ENCODE results near the gene CHGA. TPM values are rescaled to one million over a fixed set of nuclear protein-coding genes. Genes with fewer than 3 reads are reported as not detected.

Gene CHGA
- polyA plus RNA-seq, 4 donors = 20.4 to 1,234 (median 106) TPM

GRCh38 chr14:92969430-92969829 is 46.5 kb downstream of the CHGA start:
- Histone ChIP-seq H3K36me3 (ENCODE audit: control insufficient read depth in 3 of 3, insufficient read depth in 2 of 3, low read depth in 1 of 3, low read length in 3 of 3) (peaks cover 0 to 56% (median 0%) of the 10 kb centered on the region in 3 donors), H3K27me3 (ENCODE audit: control insufficient read depth in 3 of 3, insufficient read depth in 3 of 3, low read length in 3 of 3) (no peaks in the 10 kb centered on the region), H3K4me3 (ENCODE audit: low read depth in 1 of 3, low read length in 3 of 3) (no peak overlapping the region), H3K27ac (ENCODE audit: low read depth in 1 of 3, low read length in 2 of 3) (peak overlapping the region in 1 of 3 donors; percentile 84), H3K9me3 (ENCODE audit: control insufficient read depth in 2 of 2, insufficient read depth in 1 of 2, low read depth in 1 of 2, low read length in 1 of 2) (peaks cover 0 to 17% of the 10 kb centered on the region in 2 donors), H3K4me1 (ENCODE audit: control insufficient read depth in 3 of 3, insufficient read depth in 2 of 3, low read depth in 1 of 3, low read length in 2 of 3) (peaks cover 0 to 26% (median 0%) of the 10 kb centered on the region in 3 donors)
- DNase-seq = no peak
- WGBS, 3 donors = 92 to 97% (median 97%) methylated on average over 10 of the region's 10 CpGs
- FAIRE-seq = no peak

- DNase-seq (peak in 1 of 2 donors; percentile 59), FAIRE-seq (no peak)
- H3K27me3 ChIP-seq (ENCODE audit: control insufficient read depth in 3 of 3, insufficient read depth in 3 of 3, low read length in 3 of 3) = no peaks in the 10 kb centered on the region
- H3K4me1 ChIP-seq (ENCODE audit: control insufficient read depth in 3 of 3, insufficient read depth in 2 of 3, low read depth in 1 of 3, low read length in 2 of 3) = peaks cover 0 to 26% (median 0%) of the 10 kb centered on the region in 3 donors
- no peak overlapping the region for H3K4me3 ChIP-seq (ENCODE audit: low read depth in 1 of 3, low read length in 3 of 3)
- peaks cover 0 to 15% of the 10 kb centered on the region in 2 donors for H3K9me3 ChIP-seq (ENCODE audit: control insufficient read depth in 2 of 2, insufficient read depth in 1 of 2, low read depth in 1 of 2, low read length in 1 of 2)
- H3K36me3 ChIP-seq (ENCODE audit: control insufficient read depth in 3 of 3, insufficient read depth in 2 of 3, low read depth in 1 of 3, low read length in 3 of 3) = peaks cover 0 to 59% (median 0%) of the 10 kb centered on the region in 3 donors
- H3K27ac ChIP-seq (ENCODE audit: low read depth in 1 of 3, low read length in 2 of 3) = peak overlapping the region in 1 of 3 donors; percentile 84
- 78 to 79% (median 78%) methylated on average over 12 of the region's 12 CpGs for WGBS, 3 donors
Measured at GRCh38 chr14:92969871-92970270, 46.9 kb downstream of the CHGA start.

GRCh38 chr14:92970271-92970670 is 47.3 kb downstream of the CHGA start:
- H3K4me1 ChIP-seq (ENCODE audit: control insufficient read depth in 3 of 3, insufficient read depth in 2 of 3, low read depth in 1 of 3, low read length in 2 of 3) = peaks cover 0 to 26% (median 0%) of the 10 kb centered on the region in 3 donors
- DNase-seq = peak in 1 of 2 donors; percentile 72
- no peaks in the 10 kb centered on the region for H3K27me3 ChIP-seq (ENCODE audit: control insufficient read depth in 3 of 3, insufficient read depth in 3 of 3, low read length in 3 of 3)
- 82 to 89% (median 85%) methylated on average over 12 of the region's 12 CpGs for WGBS, 3 donors
- peaks cover 0 to 19% of the 10 kb centered on the region in 2 donors for H3K9me3 ChIP-seq (ENCODE audit: control insufficient read depth in 2 of 2, insufficient read depth in 1 of 2, low read depth in 1 of 2, low read length in 1 of 2)
- peak overlapping the region in 1 of 3 donors; percentile 84 for H3K27ac ChIP-seq (ENCODE audit: low read depth in 1 of 3, low read length in 2 of 3)
- FAIRE-seq = no peak
- no peak overlapping the region for H3K4me3 ChIP-seq (ENCODE audit: low read depth in 1 of 3, low read length in 3 of 3)
- peaks cover 0 to 63% (median 0%) of the 10 kb centered on the region in 3 donors for H3K36me3 ChIP-seq (ENCODE audit: control insufficient read depth in 3 of 3, insufficient read depth in 2 of 3, low read depth in 1 of 3, low read length in 3 of 3)

GRCh38 chr14:92971601-92972180 is 48.7 kb downstream of the CHGA start:
- FAIRE-seq (no peak), DNase-seq (no peak)
- no peak overlapping the region for H3K4me3 ChIP-seq (ENCODE audit: low read depth in 1 of 3, low read length in 3 of 3)
- no peak overlapping the region for H3K27ac ChIP-seq (ENCODE audit: low read depth in 1 of 3, low read length in 2 of 3)
- no peaks in the 10 kb centered on the region for H3K27me3 ChIP-seq (ENCODE audit: control insufficient read depth in 3 of 3, insufficient read depth in 3 of 3, low read length in 3 of 3)
- peaks cover 0 to 71% (median 0%) of the 10 kb centered on the region in 3 donors for H3K36me3 ChIP-seq (ENCODE audit: control insufficient read depth in 3 of 3, insufficient read depth in 2 of 3, low read depth in 1 of 3, low read length in 3 of 3)
- peaks cover 0 to 33% of the 10 kb centered on the region in 2 donors for H3K9me3 ChIP-seq (ENCODE audit: control insufficient read depth in 2 of 2, insufficient read depth in 1 of 2, low read depth in 1 of 2, low read length in 1 of 2)
- WGBS, 3 donors = 94 to 98% (median 96%) methylated on average over 12 to 16 of the region's 16 CpGs
- H3K4me1 ChIP-seq (ENCODE audit: control insufficient read depth in 3 of 3, insufficient read depth in 2 of 3, low read depth in 1 of 3, low read length in 2 of 3) = peaks cover 0 to 26% (median 0%) of the 10 kb centered on the region in 3 donors

- FAIRE-seq (no peak), DNase-seq (peak; percentile 60 to 66)
- Histone ChIP-seq H3K27ac (ENCODE audit: low read depth in 1 of 3, low read length in 2 of 3) (peak overlapping the region in 1 of 3 donors; percentile 56), H3K9me3 (ENCODE audit: control insufficient read depth in 2 of 2, insufficient read depth in 1 of 2, low read depth in 1 of 2, low read length in 1 of 2) (peaks cover 0 to 48% of the 10 kb centered on the region in 2 donors), H3K36me3 (ENCODE audit: control insufficient read depth in 3 of 3, insufficient read depth in 2 of 3, low read depth in 1 of 3, low read length in 3 of 3) (peaks cover 0 to 81% (median 4%) of the 10 kb centered on the region in 3 donors), H3K4me3 (ENCODE audit: low read depth in 1 of 3, low read length in 3 of 3) (no peak overlapping the region), H3K27me3 (ENCODE audit: control insufficient read depth in 3 of 3, insufficient read depth in 3 of 3, low read length in 3 of 3) (no peaks in the 10 kb centered on the region), H3K4me1 (ENCODE audit: control insufficient read depth in 3 of 3, insufficient read depth in 2 of 3, low read depth in 1 of 3, low read length in 2 of 3) (peaks cover 0 to 26% (median 0%) of the 10 kb centered on the region in 3 donors)
- WGBS, 3 donors = 66 to 77% (median 74%) methylated on average over 12 of the region's 12 CpGs
Measured at GRCh38 chr14:92973261-92973797, 50.4 kb downstream of the CHGA start.

- H3K27ac ChIP-seq (ENCODE audit: low read depth in 1 of 3, low read length in 2 of 3) = peak overlapping the region in 2 of 3 donors; percentile 5 to 56
- no peak for FAIRE-seq
- WGBS, 3 donors = 77 to 92% (median 92%) methylated on average over 9 of the region's 9 CpGs
Measured at GRCh38 chr14:92973798-92974372, 50.9 kb downstream of the CHGA start.

GRCh38 chr14:92974541-92975345 is 51.8 kb downstream of the CHGA start:
- 90 to 96% (median 96%) methylated on average over 12 to 17 of the region's 17 CpGs for WGBS, 3 donors
- Histone ChIP-seq H3K27me3 (ENCODE audit: control insufficient read depth in 3 of 3, insufficient read depth in 3 of 3, low read length in 3 of 3) (no peaks in the 10 kb centered on the region), H3K27ac (ENCODE audit: low read depth in 1 of 3, low read length in 2 of 3) (no peak overlapping the region), H3K4me3 (ENCODE audit: low read depth in 1 of 3, low read length in 3 of 3) (no peak overlapping the region), H3K9me3 (ENCODE audit: control insufficient read depth in 2 of 2, insufficient read depth in 1 of 2, low read depth in 1 of 2, low read length in 1 of 2) (peaks cover 0 to 61% of the 10 kb centered on the region in 2 donors), H3K36me3 (ENCODE audit: control insufficient read depth in 3 of 3, insufficient read depth in 2 of 3, low read depth in 1 of 3, low read length in 3 of 3) (peaks cover 0 to 80% (median 4%) of the 10 kb centered on the region in 3 donors), H3K4me1 (ENCODE audit: control insufficient read depth in 3 of 3, insufficient read depth in 2 of 3, low read depth in 1 of 3, low read length in 2 of 3) (peaks cover 0 to 20% (median 0%) of the 10 kb centered on the region in 3 donors)
- DNase-seq = no peak
- no peak for FAIRE-seq

More at GRCh38 chr14:92973798-92974372, 50.9 kb downstream of the CHGA start:
- no peak for DNase-seq
- Histone ChIP-seq H3K27me3 (ENCODE audit: control insufficient read depth in 3 of 3, insufficient read depth in 3 of 3, low read length in 3 of 3) (no peaks in the 10 kb centered on the region), H3K9me3 (ENCODE audit: control insufficient read depth in 2 of 2, insufficient read depth in 1 of 2, low read depth in 1 of 2, low read length in 1 of 2) (peaks cover 0 to 54% of the 10 kb centered on the region in 2 donors), H3K36me3 (ENCODE audit: control insufficient read depth in 3 of 3, insufficient read depth in 2 of 3, low read depth in 1 of 3, low read length in 3 of 3) (peaks cover 0 to 81% (median 4%) of the 10 kb centered on the region in 3 donors), H3K4me3 (ENCODE audit: low read depth in 1 of 3, low read length in 3 of 3) (no peak overlapping the region), H3K4me1 (ENCODE audit: control insufficient read depth in 3 of 3, insufficient read depth in 2 of 3, low read depth in 1 of 3, low read length in 2 of 3) (peaks cover 0 to 26% (median 0%) of the 10 kb centered on the region in 3 donors)

GRCh38 chr14:92976268-92976667 is 53.3 kb downstream of the CHGA start:
- DNase-seq (peak in 1 of 2 donors; percentile 31), FAIRE-seq (no peak)
- H3K36me3 ChIP-seq (ENCODE audit: control insufficient read depth in 3 of 3, insufficient read depth in 2 of 3, low read depth in 1 of 3, low read length in 3 of 3) = peaks cover 0 to 87% (median 6%) of the 10 kb centered on the region in 3 donors
- H3K4me3 ChIP-seq (ENCODE audit: low read depth in 1 of 3, low read length in 3 of 3) = no peak overlapping the region
- no peak overlapping the region for H3K27ac ChIP-seq (ENCODE audit: low read depth in 1 of 3, low read length in 2 of 3)
- peaks cover 0 to 7% (median 0%) of the 10 kb centered on the region in 3 donors for H3K4me1 ChIP-seq (ENCODE audit: control insufficient read depth in 3 of 3, insufficient read depth in 2 of 3, low read depth in 1 of 3, low read length in 2 of 3)
- H3K9me3 ChIP-seq (ENCODE audit: control insufficient read depth in 2 of 2, insufficient read depth in 1 of 2, low read depth in 1 of 2, low read length in 1 of 2) = peaks cover 0 to 67% of the 10 kb centered on the region in 2 donors
- no peaks in the 10 kb centered on the region for H3K27me3 ChIP-seq (ENCODE audit: control insufficient read depth in 3 of 3, insufficient read depth in 3 of 3, low read length in 3 of 3)
- 92 to 100% (median 99%) methylated on average over 2 of the region's 2 CpGs for WGBS, 3 donors
